Stomach (tissue), 9 donors: ENCODE results near the gene CCDC78. TPM values are rescaled to one million over a fixed set of nuclear protein-coding genes. Genes with fewer than 3 reads are reported as not detected.
A peak's percentile ranks its signal among the peaks of the same experiment; 100 is the strongest.
"Not testable (repeated sequence)": the region's sequence is repeated elsewhere in the genome, so short reads cannot be mapped to it uniquely, and the experiment has no call there.

Experiments used
- DNase-seq, 2 donors: peaks; one replicate each; pipeline versions ENCODE4 v3.0.0 to v3.0.0-alpha.2; 2013 to 2019
- H3K27ac ChIP-seq, 5 donors: fragments of 200-600 bp in 4 of 5; sonication (generic) in 4 of 5; one replicate each; pipeline ENCODE4 v1.5.1; 2013 to 2019; ENCODE audit warnings: mild to moderate bottlenecking in 1 of 5, moderate library complexity in 1 of 5
- H3K27me3 ChIP-seq, 3 donors: fragments of 200-600 bp; sonication (generic); one replicate each; pipeline ENCODE4 v1.5.1; 2017 to 2019; ENCODE audit warnings: mixed run types in 1 of 3
- H3K36me3 ChIP-seq, 4 donors: fragments of 200-600 bp; sonication (generic); 1 replicate in 3 of 4; 2 replicates in 1 of 4; pipeline ENCODE4 v1.5.1; 2016 to 2019
- H3K4me1 ChIP-seq, 4 donors: fragments of 200-600 bp; sonication (generic); one replicate each; pipeline ENCODE4 v1.5.1; 2016 to 2019
- H3K4me3 ChIP-seq, 4 donors: fragments of 200-600 bp; sonication (generic) in 3 of 4; one replicate each; pipeline ENCODE4 v1.5.1; 2016 to 2019; ENCODE audit warnings: mild to moderate bottlenecking in 1 of 4
- H3K9me3 ChIP-seq, 4 donors: fragments of 200-600 bp; sonication (generic); one replicate each; pipeline ENCODE4 v1.5.1; 2016 to 2019
- EP300 ChIP-seq: sonication (generic); formaldehyde crosslinking; IDR thresholded peaks from one replicate; pipeline ENCODE4 v1.6.1; 2017; ENCODE audit warnings: antibody characterized with exemption
- POLR2A ChIP-seq, 4 donors: fragments of 450-650 bp; IDR thresholded peaks; one replicate each; pipeline ENCODE4 v1.6.1; 2016; ENCODE audit warnings: antibody characterized with exemption in 4 of 4, control low read depth in 2 of 4, mild to moderate bottlenecking in 1 of 4, moderate library complexity in 1 of 4
- POLR2AphosphoS5 ChIP-seq, 3 donors: sonication (generic); formaldehyde crosslinking; IDR thresholded peaks; one replicate each; pipeline ENCODE4 v1.6.1; 2016; ENCODE audit warnings: antibody characterized with exemption in 3 of 3
- WGBS, 5 donors: extraction: QIAGEN DNeasy Blood & Tissue Kit in 3 of 5; methylation state at CpG; one replicate each; pipeline versions ENCODE4 v1.1.5 to v1.1.7; 2013 to 2018; 5-methylcytosine and 5-hydroxymethylcytosine counted together
- intact Hi-C: fragments of 100-400 bp; cut with DNase I; formaldehyde crosslinking; loops from one replicate; pipeline ENCODE4 v1.15.1; 2023; ENCODE audit warnings: low total_unique reads
- polyA plus RNA-seq, 3 donors: library from polyadenylated mRNA; stranded (reverse); fragments of 200-250 nt; gene quantifications; one replicate each; pipeline ENCODE4 v1.2.3, GENCODE V29; 2013
- total RNA-seq, 5 donors: library from RNA; depleted of rRNA; stranded (reverse); fragments of >200 nt; gene quantifications; one replicate each; pipeline versions ENCODE4 v1.1.0 to v1.2.3, GENCODE V29; 2014 to 2016
- TF ChIP-seq, protein P1 (sequence below), 7 experiments: fragments of 450-650 bp in 4 of 7; fragments of 200-600 bp in 3 of 7; sonication (generic) in 3 of 7; IDR thresholded peaks; one replicate each; pipeline ENCODE4 v1.5.1; 2016 to 2019; ENCODE audit warnings: antibody characterized with exemption in 7 of 7, control low read depth in 2 of 7, mild to moderate bottlenecking in 1 of 7
- donor health status: healthy with polysubstance abuse.
- donor health status: Bipolar disorder and iron deficiency.
- donor health status: healthy.

Gene CCDC78
- total and polyA plus RNA-seq, 8 donors = 1.3 to 14.3 (median 1.5) TPM; not detected in 4

DNA sequence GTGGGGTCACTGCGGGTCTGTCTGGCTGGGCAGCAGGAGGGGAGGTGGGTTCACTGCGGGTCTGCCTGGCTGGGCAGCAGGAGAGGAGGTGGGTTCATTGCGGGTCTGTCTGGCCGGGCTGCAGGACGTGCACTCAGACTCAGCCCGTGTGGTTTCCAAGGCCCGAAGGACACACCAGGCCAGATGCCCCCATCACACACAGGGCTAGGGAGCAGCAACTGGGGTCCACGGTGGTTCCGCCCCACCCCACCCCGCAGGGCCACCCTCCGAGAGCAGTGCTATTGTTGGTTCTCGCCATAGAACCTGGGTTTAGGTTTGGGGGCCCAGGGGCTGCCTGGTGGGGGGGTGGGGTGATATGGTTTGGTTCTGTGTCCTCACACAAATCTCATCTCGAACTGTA lies 20.4 kb upstream of the CCDC78 start:
- 78 to 88% (median 82%) methylated on average over 6 to 13 of the region's 13 CpGs for WGBS, 5 donors
- intact Hi-C loops = no loop called here
- TF ChIP-seq EP300 = no peak
- TF ChIP-seq, protein P1, sequence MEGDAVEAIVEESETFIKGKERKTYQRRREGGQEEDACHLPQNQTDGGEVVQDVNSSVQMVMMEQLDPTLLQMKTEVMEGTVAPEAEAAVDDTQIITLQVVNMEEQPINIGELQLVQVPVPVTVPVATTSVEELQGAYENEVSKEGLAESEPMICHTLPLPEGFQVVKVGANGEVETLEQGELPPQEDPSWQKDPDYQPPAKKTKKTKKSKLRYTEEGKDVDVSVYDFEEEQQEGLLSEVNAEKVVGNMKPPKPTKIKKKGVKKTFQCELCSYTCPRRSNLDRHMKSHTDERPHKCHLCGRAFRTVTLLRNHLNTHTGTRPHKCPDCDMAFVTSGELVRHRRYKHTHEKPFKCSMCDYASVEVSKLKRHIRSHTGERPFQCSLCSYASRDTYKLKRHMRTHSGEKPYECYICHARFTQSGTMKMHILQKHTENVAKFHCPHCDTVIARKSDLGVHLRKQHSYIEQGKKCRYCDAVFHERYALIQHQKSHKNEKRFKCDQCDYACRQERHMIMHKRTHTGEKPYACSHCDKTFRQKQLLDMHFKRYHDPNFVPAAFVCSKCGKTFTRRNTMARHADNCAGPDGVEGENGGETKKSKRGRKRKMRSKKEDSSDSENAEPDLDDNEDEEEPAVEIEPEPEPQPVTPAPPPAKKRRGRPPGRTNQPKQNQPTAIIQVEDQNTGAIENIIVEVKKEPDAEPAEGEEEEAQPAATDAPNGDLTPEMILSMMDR (IDR thresholded peaks at IDR 0.05) = no peak
- TF ChIP-seq POLR2A (IDR thresholded peaks at IDR 0.05) = no peak
- TF ChIP-seq POLR2AphosphoS5 (IDR thresholded peaks at IDR 0.05) = no peak
- Histone ChIP-seq H3K27ac (no peak overlapping the region), H3K27me3 (peaks cover 0 to 40% (median 0%) of the 10 kb centered on the region in 3 donors), H3K36me3 (no peaks in the 10 kb centered on the region), H3K4me1 (peaks cover 0 to 7% (median under 1%) of the 10 kb centered on the region in 4 donors), H3K4me3 (no peak overlapping the region), H3K9me3 (no peaks in the 10 kb centered on the region)
- no peak for DNase-seq

DNA sequence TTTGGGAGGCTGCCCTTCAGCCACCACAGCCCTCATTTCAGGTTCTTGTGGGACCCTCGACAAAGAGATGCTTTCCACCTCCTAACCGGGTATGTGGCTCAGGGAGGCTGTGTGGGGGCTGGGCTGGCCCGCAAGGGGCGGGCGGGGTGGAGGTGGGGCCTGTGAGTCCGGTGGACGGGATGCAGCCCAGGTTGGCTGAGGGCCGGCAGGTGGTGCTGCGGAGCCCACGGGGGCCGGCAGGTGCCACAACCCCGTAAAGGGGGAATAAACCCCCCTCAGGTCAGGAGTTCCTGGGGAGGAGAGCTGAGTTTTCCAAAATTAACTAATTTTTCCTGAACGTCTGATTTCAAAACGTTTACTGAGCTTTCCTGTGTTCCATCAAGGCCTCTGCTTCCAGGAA lies 19.5 kb upstream of the CCDC78 start:
- DNase-seq = peak; percentile 44 to 77
- 0 to 12% (median 4%) methylated on average over 2 to 14 of the region's 14 CpGs for WGBS, 5 donors
- H3K36me3 ChIP-seq = no peaks in the 10 kb centered on the region

GRCh38 chr16:743794-744500 lies 17.7 kb upstream of the CCDC78 start:
- 75 to 82% (median 79%) methylated on average over 12 to 21 of the region's 21 CpGs for WGBS, 5 donors
- peaks cover 10 to 23% (median 20%) of the 10 kb centered on the region in 4 donors for H3K4me1 ChIP-seq
- peaks cover 0 to 6% (median 1%) of the 10 kb centered on the region in 4 donors for H3K36me3 ChIP-seq
- H3K9me3 ChIP-seq = no peaks in the 10 kb centered on the region
- no peak for DNase-seq
- TF ChIP-seq, protein P1 (IDR thresholded peaks at IDR 0.05) = no peak
- TF ChIP-seq POLR2AphosphoS5 (IDR thresholded peaks at IDR 0.05) = no peak
- no peak for TF ChIP-seq POLR2A (IDR thresholded peaks at IDR 0.05)
- no peak for TF ChIP-seq EP300
- no peak overlapping the region for H3K4me3 ChIP-seq
- intact Hi-C loops = no loop called here
- no peak overlapping the region for H3K27ac ChIP-seq
- peaks cover 0 to 33% (median 0%) of the 10 kb centered on the region in 3 donors for H3K27me3 ChIP-seq

More for the DNA sequence above, 19.5 kb upstream of the CCDC78 start:
- H3K4me3 ChIP-seq = no peak overlapping the region
- H3K27me3 ChIP-seq = peaks cover 0 to 34% (median 0%) of the 10 kb centered on the region in 3 donors
- H3K4me1 ChIP-seq = peaks cover 0 to 8% (median 7%) of the 10 kb centered on the region in 4 donors
- H3K9me3 ChIP-seq = no peaks in the 10 kb centered on the region
- no peak overlapping the region for H3K27ac ChIP-seq
- intact Hi-C loops = no loop called here
- no peak for TF ChIP-seq POLR2A (IDR thresholded peaks at IDR 0.05)
- TF ChIP-seq POLR2AphosphoS5 (IDR thresholded peaks at IDR 0.05) = no peak
- TF ChIP-seq, protein P1 (IDR thresholded peaks at IDR 0.05) = peak in 1 of 7 experiments; percentile 42
- no peak for TF ChIP-seq EP300

- H3K27ac ChIP-seq, intact Hi-C loops, H3K4me3 ChIP-seq, H3K9me3 ChIP-seq, DNase-seq: not testable (repeated sequence)
- Histone ChIP-seq H3K27me3 (peaks cover 0 to 33% (median 0%) of the 10 kb centered on the region in 3 donors), H3K4me1 (peaks cover 10 to 24% (median 20%) of the 10 kb centered on the region in 4 donors), H3K36me3 (peaks cover 2 to 15% (median 10%) of the 10 kb centered on the region in 4 donors)
- 80 to 88% (median 85%) methylated on average over 14 of the region's 14 CpGs for whole genome bisulfite sequencing, 5 donors
Measured at GRCh38 chr16:742894-743293, 16.7 kb upstream of the CCDC78 start.
